Fibroblast of skin of left biceps (primary cell): Measurements from ENCODE around the gene GALNT9.

Experiments
- DNase-seq, 2 experiments: peaks; one replicate each; pipeline ENCODE4 v3.0.0-alpha.2; 2013; ENCODE audit warnings: low read depth in 2 of 2

GALNT9 gene

GRCh38 chr12:132326646-132327045 lies 2.7 kb downstream of the GALNT9 start:
- DNase-seq: no peak

DNA sequence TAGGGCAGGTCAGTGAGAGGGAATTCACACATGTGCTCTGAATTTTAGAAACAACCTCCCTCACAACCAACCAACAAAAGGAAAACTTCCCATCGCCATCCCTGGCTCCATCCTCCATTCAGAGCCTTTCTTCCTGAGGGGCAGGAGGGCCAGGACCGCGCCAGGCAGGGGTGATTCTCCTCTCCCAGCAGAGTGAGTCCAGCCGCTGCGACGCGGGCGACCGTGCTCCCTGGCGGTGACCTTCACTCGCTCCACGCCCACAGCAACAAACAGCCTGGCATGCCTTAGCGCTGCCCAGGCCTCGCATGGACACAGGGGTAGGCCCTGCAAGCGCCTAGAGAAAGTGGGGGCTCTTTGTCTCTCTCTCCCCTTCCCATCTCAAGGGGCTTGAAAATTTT lies 3.7 kb downstream of the GALNT9 start:
- no peak for DNase-seq

DNA sequence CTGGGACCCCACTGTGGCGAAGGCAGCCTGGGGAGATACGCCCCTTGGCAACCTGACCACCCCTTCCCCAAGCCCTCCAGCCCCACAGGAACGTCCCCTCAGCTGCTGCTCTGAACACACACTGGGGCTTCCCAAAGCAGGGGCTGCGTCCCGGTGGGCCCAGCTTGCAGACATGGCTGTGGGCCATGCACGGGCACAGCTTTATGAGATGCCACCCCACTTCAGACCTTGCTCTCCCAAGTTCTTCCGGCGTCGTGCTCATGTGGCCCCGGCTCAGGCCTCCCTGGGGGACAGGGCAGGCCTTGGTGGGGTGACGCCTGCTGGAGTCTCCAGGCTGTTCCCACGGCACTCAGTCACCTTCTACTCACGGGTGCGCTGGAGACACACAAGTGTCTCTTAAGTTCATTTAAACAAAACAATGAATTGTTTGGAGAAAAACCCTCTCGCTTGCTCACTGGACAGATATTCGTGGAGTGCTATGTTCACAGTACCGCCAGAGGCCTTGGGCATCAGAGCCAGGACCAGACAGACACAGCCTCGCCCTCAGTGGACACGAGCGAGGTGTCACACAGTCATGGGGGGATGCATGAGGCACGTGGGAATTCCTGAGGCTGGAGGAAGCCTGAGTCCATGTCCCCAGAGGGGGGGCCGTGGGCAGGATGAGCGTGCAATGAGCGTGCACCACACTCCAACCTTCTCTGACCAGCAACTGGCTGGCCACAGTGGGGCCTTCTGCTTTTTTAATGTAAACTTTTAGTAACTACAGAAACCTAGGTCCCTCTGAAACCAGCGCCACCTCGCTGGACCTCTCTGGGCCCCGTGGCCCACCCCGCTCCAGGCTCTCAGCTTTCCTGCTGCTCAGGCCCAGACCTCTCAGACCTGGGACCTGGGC lies 4.3 kb downstream of the GALNT9 start:
- no peak for DNase-seq

- no peak for DNase-seq
Observed at GRCh38 chr12:132324173-132324572, 5.2 kb downstream of the GALNT9 start.

GRCh38 chr12:132323171-132324010 lies 6.0 kb downstream of the GALNT9 start:
- DNase-seq: no peak

- no peak for DNase-seq
Observed at GRCh38 chr12:132322206-132323132, 6.9 kb downstream of the GALNT9 start.

DNA sequence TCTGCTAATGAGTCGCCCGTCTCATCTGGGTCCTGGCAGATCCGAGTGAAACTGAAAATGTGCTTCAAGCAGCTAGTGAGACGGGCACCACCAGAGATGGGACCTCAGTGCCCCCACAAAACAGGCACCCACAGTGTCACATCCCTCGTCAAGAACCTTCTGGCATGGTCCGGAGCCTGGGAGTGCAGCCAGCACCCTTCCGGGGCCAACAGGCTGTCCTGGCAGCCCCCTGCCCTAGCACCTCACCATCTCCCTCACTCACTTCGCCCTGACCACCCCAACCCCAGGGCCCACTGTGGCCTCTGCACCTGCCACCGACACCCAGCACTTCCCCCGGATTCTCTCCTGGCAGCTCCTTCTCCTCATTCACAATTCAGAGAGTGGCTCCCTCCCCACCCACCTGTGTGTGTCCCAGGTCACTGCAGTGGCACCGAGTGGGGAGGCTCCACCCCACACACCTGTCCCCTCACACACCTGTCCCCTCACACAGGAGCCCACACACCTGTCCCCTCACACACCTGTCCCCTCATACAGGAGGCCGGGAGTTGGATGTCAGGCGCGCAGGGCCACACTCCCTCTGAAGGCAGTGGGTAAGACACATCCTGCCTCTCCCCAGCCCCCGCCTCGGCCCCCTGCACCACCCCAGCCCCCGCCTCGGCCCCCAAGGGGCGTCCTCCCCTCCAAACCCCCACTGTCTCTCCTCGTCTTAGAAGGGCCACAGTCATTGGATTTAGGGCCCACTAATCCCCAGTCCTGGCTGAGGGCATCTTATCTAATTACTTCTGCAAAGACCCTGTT lies 7.9 kb downstream of the GALNT9 start:
- no peak for DNase-seq

- no peak for DNase-seq
Observed at GRCh38 chr12:132320767-132321211, 8.6 kb downstream of the GALNT9 start.

DNA sequence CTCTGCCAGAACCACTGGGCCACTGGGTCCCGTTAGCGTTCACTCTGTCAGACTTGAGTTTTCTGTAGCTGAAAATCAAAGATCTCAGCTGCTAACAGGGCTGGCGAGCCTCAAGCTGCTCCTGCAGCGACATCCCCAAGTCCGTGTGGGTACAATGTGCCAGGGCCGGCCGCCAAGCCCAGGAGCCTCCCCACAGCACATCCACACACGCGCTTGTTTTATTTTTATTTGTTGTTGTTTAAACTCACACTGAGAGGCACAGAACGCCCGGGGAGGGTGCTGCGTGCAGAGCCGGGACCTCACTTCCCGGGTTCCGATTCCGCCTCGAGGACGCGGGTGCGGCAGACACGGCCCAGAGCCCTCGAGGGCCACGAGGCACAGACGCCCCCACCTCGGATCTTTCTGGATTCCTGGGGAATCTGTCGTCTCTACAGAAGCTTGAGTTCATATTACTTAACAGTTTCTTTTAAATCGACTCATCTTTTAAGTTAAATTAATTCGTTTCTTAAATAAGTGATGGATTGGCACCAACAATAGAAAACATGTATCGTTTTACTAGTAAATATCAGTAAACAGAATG lies 9.3 kb downstream of the GALNT9 start:
- no peak for DNase-seq

- no peak for DNase-seq
Observed at GRCh38 chr12:132319359-132319950, 9.9 kb downstream of the GALNT9 start.

DNA sequence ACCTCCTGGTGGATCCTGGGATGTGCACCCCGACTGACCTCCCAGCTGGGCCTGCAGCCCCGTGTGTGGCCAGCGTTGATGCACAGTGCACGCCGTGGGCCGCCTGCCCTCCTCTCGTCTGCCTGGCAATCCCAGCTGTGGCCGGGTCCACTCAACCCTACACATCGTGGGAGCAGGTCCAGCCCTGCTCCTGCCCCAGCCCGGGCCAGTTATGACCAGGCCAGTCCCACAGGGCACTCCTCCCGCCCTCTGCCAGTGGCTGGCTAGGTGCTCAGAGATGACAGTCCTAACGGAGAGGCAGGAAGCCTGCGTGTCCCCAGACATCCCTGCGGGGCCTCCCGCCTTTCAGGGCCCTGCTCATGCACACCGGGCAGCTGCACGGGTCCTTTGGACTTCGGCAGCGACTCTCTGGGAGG lies 10.8 kb downstream of the GALNT9 start:
- DNase-seq: no peak

- no peak for DNase-seq
Observed at GRCh38 chr12:132318135-132318534, 11.3 kb downstream of the GALNT9 start.

GRCh38 chr12:132317233-132317938 lies 12.0 kb downstream of the GALNT9 start:
- DNase-seq: no peak

- DNase-seq: no peak
Observed at GRCh38 chr12:132316497-132317232, 12.7 kb downstream of the GALNT9 start.

DNA sequence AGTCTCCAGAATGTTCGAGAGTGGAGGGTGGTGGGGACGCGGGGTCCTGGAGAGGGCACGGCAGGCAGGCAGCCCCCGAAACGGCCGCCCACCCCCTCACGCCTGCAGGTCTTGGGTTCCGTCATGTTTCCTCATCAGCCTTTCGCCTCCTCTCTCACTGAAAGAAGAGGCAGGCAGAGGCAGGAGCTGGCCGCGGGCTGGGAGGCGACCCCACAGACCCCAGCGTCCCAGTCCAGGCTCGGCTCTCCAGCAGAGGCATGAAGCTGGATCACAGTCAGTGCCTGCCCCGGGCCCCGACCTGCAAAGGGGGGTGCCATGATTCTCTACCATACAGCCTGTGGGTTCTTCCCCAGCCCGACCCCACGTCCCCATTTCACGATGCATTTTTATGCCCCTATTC lies 13.4 kb downstream of the GALNT9 start:
- no peak for DNase-seq

GRCh38 chr12:132315507-132315906 lies 13.9 kb downstream of the GALNT9 start:
- DNase-seq: no peak

GRCh38 chr12:132314516-132315233 lies 14.7 kb downstream of the GALNT9 start:
- DNase-seq: no peak

- no peak for DNase-seq
Observed at GRCh38 chr12:132314035-132314434, 15.4 kb downstream of the GALNT9 start.
